ENCODE data around the gene GNG14.
A peak's percentile ranks its signal among the peaks of the same experiment; 100 is the strongest.
"Not testable (repeated sequence)": the region's sequence is repeated elsewhere in the genome, so short reads cannot be mapped to it uniquely, and the experiment has no call there.

GNG14 gene

GRCh38 chr19:12697425-12697824, 9.6 kb downstream of the GNG14 start:
- not testable (repeated sequence) for DNase-seq

DNA sequence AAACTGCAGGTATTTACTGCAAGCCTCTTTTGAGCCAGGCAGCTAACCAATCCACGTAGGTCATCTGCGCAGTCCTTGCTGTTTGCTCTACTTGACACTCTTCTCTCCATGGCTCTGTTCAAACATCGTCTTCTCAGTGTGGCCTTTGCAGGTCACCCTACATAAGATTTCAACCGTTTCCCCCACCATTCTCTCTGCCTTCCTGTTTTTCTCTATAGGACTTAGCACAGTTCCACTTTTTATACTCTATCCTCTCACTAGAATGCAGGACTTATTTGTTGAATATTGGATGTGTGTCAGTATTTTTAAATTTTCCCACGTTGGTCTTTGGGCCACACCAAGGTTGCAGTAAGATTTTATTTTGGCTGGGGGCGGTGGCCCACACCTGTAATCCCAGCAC, 10.3 kb downstream of the GNG14 start:
- no peak for DNase-seq

DNA sequence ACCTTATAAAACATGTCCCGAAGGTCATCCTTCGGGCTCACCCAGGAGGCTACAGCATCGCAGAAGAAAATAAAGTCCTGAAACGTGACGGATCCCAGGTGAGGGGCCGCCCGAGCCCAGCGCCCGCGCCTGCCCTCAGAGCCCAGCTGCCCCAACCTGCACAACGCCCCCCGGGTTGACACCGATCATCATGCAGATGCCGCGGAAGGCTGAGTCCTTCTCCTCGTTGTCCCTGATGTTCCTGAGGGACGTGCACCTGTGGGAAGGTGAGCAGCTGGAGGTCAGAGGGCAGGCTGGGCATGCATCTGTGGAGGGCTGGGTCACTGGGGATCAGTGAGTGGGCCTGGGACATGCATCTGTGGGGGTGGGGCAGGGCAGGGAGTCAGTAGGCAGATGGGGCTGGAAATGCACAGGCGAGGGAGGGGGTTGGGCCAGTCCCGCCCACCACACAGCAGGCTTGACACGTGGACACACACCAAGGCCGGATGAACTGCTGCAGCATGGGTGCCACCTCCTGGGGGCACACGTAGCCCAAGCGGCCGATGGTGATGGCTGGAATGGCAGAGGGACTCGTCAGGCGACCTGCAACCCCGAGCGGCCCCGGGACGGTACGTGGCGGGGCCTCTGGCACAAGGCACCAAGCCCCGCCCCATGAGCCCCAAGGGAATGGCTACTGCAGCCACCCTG, 13.9 kb downstream of the GNG14 start:
- no peak for DNase-seq

GRCh38 chr19:12703046-12703445, 15.2 kb downstream of the GNG14 start:
- peak; percentile 11 for DNase-seq

DNA sequence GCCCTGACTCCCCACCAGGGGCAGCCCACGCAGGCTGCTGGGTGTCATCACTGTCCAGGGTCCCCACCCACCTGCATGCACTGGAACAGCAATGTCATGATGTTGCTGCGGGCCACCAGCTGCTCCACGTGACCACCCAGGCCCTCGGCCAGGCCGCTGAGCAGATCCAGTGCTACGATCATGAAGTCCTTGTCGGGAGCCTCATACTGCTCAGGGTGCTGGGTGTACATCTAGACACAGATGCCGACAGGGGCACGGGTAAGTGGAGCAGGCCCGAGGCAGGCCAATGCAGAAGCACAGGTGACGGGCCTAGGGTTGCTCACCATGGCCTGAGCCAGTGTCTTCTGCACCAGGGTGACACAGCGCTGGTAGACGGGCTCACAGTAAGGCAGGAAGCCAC, 17.4 kb downstream of the GNG14 start:
- DNase-seq, result no peak

- no peak for DNase-seq
Measured at GRCh38 chr19:12705654-12706331, 18.0 kb downstream of the GNG14 start.

GRCh38 chr19:12706332-12706718, 18.5 kb downstream of the GNG14 start:
- DNase-seq, result no peak

DNA sequence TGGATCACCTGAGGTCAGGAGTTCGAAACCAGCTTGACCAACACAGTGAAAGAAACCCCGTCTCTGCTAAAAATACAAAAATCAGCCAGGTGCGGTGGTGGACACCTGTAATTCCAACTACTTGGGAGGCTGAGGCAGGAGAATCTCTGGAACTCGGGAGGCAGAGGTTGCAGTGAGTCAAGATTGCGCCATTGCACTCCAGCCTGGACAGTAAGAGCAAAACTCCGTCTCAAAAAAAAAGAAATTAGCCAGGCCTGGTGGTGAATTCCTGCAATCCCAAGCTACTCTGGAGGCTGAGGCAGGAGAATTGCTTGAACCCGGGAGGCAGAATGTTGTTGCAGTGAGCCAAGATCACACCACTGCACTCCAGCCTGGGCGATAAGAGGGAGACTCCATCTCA, 20.8 kb downstream of the GNG14 start:
- no peak for DNase-seq

- DNase-seq, result no peak
Measured at GRCh38 chr19:12711187-12711586, 23.4 kb downstream of the GNG14 start.

DNA sequence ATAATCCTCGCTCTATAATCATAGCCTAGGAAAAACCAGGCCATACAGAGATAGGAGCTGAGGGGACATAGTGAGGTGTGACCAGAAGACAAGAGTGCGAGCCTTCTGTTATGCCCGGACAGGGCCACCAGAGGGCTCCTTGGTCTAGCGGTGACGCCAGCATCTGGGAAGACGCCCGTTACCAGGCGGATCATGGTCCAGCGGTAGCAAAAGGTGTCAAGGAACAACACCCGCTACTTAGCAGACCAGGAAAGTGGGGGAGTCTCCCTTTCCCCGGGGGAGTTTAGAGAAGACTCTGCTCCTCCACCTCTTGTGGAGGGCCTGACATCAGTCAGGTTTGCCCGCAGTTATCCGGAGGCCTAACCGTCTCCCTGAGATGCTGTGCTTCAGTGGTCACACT, 24.3 kb downstream of the GNG14 start:
- DNase-seq, result peak; percentile 22

GRCh38 chr19:12713304-12713703, 25.5 kb downstream of the GNG14 start:
- not testable (repeated sequence) for DNase-seq

DNA sequence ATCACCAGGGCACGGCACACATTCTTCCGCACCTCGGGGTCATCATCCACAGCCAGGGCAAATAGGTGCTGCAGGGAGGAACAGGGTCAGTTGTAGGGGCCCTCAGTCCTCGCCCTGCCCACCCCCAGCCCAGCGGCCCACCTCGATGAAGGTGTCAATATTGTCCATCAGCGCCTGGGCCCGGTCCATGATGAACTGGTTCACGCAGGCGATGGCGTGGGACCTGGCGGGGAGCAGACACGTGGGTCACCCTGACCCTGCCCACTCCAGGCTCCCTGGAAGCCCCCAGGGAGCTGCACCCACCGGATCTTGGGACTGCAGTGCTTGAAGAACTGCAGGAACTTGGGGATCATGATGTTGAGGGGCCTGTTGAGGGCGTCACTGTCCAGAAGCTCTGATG, 27.3 kb downstream of the GNG14 start:
- no peak for DNase-seq

DNA sequence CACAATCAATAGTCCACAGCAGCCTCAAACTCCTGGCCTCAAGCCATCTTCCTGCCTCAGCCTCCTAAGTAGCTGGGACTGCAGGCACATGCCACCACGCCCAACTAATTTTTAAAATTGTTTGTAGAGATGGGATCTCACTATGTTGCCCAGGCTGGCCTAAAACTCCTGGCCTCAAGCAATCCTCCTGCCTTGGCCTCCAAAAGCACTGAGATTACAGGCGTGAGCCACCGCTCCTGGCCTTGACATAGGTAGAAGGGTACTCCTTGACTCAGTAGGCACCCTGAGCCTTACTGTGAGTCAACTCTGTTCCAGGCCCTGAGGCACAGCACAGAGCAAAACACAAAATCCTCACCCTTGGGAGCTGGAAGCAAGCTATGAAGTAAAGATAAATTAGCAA, 28.1 kb downstream of the GNG14 start:
- DNase-seq, result no peak

GRCh38 chr19:12720296-12720695, 32.5 kb downstream of the GNG14 start:
- no peak for DNase-seq

DNA sequence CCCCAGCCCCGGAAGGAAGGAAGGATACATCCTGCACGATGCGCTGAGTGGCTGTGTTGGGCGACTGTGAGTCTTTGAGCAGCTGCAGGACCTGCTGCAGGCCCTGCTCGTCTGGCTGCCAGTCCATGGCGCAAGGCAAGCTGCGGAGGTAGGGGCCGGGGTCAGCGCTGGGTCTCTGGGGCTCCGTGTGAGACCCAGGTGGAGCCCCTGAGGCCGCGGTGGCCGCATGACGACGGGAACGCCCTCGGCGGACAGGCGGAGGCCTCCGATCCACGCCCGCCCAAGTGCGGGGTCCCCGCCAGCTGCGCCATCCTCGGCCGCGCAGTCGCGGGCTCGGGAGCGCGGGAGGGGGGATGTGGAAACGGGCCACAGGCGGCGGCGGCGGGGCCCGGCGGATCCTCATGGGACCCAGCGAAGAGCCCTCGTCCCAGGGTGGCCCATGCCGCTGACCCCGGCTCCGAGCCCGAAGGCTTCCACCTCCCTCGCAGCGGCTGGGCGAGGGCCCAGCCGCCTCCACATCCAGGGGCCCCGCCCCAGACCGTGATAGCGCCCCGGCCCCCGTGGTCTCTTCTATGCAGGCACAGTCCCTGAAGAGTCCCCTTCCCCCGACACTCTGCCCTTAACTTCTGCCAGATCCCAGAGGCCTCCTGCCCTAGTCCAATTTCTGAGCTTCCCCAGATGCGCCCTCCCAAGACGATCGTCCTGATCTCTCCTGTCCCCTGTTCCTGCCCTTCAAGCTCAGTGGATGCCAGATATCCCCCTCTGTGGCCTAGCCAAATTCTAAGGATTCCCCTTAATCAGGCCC, 33.3 kb downstream of the GNG14 start:
- no peak for DNase-seq

DNA sequence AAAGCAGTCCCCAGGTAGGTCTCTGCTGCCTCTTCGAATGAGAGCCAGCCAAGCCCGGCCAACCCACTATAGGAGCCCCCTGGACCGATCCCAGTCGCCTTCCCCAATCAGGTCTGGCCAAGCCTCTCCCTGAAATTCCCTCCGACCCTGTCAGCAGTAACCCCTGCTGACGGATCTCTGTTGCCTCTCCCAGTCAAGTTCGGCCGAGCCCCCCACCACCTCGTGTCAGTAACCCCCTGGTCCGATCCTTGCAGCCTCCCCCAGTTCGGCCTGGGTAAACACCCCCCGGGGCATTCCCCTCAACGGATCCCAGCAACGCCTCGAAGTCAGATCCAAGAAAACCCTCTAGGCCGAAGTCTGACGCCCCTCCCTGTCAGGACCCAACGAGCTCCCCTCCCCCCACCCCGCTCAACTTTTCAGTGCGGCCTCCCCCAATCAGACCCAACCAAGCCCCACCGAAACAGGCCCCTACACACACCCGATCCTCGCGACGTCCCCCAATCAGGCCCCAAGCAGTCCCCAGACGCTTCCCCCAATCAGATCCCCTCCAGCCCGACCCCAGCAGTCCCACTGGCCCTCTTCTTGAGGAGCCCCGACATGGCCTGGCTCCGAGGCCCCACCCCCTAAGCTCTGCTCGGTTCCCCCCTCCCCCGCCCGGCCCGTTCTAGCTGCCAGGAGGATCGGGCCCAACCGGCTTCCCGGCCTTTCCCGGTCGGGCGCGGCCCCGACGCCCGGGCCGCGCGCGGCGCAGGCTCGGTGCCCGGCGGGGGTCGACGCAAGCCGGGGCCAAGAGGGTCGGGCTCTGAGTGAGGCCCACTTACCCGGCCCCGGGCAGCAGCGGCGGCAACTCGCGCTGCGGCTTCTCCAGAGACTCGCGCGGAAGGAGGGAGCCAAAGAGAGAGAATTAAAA, 34.1 kb downstream of the GNG14 start:
- peak; percentile 61 for DNase-seq

DNA sequence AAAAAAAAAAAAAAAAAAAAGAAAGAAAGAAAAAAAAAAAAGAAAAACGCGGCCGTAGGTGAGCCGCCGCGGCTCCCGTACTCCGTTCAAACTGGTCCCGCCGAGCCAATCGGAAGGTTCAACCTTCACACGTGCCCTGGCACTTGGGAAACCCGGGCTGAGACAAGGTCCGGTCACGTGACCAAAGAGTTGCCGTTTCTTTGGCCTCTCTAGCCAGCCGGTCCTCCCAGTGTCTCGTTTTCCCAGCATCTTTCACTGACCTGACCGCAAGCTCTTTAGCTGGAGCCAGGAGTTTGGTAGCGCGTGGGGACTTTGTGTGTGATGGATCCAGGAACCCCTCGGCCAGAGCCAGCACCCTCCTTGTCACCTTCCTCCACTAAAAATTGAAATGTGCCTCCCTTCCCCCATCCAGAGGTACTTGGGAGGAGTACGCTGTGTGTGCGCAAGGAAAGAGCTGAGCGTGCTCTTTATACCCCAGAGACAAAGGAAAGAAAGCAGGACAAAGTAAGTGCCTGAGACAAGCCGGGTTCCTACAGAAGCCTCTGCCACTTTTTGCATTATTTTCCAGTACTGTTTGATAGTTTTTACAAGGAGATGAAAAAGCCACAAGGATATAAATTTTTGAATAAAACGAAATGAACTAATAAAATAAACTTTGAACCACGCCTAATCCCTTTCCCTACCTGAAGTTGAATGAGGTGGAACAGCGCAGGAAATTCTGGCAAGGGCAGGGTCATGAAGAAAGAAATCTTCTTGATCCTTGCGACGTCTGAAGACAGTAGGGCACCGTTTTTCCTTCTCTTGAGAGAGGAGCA, 35.0 kb downstream of the GNG14 start:
- peak; percentile 97 for DNase-seq

GRCh38 chr19:12723381-12723640, 35.5 kb downstream of the GNG14 start:
- no peak for DNase-seq

- peak; percentile 72 for DNase-seq
Measured at GRCh38 chr19:12723641-12724426, 36.0 kb downstream of the GNG14 start, which contains the start of gene TNPO2. Gene TNPO2, minus strand, starts transcription at chr19:12723932. Its CDS starts 2,955 bp downstream, at chr19:12720977.

DNA sequence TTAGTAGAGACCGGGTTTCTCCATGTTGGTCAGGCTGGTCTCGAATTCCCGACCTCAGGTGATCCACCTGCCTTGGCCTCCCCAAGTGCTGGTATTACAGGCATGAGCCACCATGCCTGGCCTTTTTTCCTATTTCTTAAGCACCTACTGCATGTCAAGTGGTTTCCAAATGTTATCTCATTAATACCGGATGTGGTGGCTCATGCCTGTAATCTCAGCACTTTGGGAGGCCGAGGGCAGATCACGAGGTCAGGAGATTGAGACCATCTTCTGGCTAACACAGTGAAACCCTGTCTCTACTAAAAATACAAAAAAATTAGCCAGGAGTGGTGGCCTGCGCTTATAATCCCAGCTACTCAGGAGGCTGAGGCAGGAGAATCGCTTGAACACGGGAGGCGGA, 37.8 kb downstream of the GNG14 start:
- not testable (repeated sequence) for DNase-seq

DNA sequence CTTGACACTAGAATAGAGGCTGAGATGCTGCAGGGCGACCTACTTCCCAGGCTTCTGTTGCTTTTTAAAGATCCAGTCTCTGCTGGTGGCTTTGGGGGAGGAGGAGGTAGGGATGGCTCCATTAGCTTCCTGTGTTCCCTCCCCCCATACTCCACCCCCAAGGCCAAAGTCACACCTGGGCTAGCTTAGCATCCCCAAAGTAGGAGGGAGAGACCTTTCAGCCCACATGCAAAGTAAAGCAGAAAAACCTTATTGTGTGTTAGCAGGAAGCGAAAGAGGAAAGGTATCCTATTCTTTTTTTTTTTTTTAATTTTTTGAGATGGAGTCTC, 39.2 kb downstream of the GNG14 start:
- DNase-seq, result no peak
